Measurements from ENCODE around the gene AIRE.

Gene AIRE

GRCh38 chr21:44321846-44322450 is 36.3 kb downstream of the AIRE start:
- no peak overlapping the region for H3K27ac ChIP-seq
- no peak for DNase-seq (ENCODE audit: low read depth, low spot score)

- DNase-seq (ENCODE audit: low read depth, low spot score), result no peak
- H3K27ac ChIP-seq, result no peak overlapping the region
Measured at GRCh38 chr21:44322621-44323325, 37.1 kb downstream of the AIRE start.

GRCh38 chr21:44323591-44323990 is 37.9 kb downstream of the AIRE start:
- H3K27ac ChIP-seq, result no peak overlapping the region
- DNase-seq (ENCODE audit: low read depth, low spot score), result no peak

GRCh38 chr21:44324106-44324853 is 38.6 kb downstream of the AIRE start:
- H3K27ac ChIP-seq, result no peak overlapping the region
- DNase-seq (ENCODE audit: low read depth, low spot score), result no peak

- DNase-seq (ENCODE audit: low read depth, low spot score), result no peak
- H3K27ac ChIP-seq, result no peak overlapping the region
Measured at GRCh38 chr21:44324854-44325107, 39.1 kb downstream of the AIRE start.

- DNase-seq (ENCODE audit: low read depth, low spot score), result no peak
- no peak overlapping the region for H3K27ac ChIP-seq
Measured at GRCh38 chr21:44325386-44326271, 40.0 kb downstream of the AIRE start.

GRCh38 chr21:44326272-44326647 is 40.6 kb downstream of the AIRE start:
- H3K27ac ChIP-seq, result no peak overlapping the region
- no peak for DNase-seq (ENCODE audit: low read depth, low spot score)

- DNase-seq (ENCODE audit: low read depth, low spot score), result no peak
Measured at GRCh38 chr21:44326716-44327602, 41.3 kb downstream of the AIRE start.

GRCh38 chr21:44327603-44327974 is 41.9 kb downstream of the AIRE start:
- no peak overlapping the region for H3K27ac ChIP-seq
- no peak for DNase-seq (ENCODE audit: low read depth, low spot score)

More at GRCh38 chr21:44326716-44327602, 41.3 kb downstream of the AIRE start:
- H3K27ac ChIP-seq, result no peak overlapping the region

GRCh38 chr21:44328242-44328895 is 42.7 kb downstream of the AIRE start:
- no peak for DNase-seq (ENCODE audit: low read depth, low spot score)
- H3K27ac ChIP-seq, result no peak overlapping the region

GRCh38 chr21:44329086-44329889 is 43.6 kb downstream of the AIRE start:
- no peak for DNase-seq (ENCODE audit: low read depth, low spot score)
- no peak overlapping the region for H3K27ac ChIP-seq

GRCh38 chr21:44329971-44330681 is 44.5 kb downstream of the AIRE start:
- no peak for DNase-seq (ENCODE audit: low read depth, low spot score)
- no peak overlapping the region for H3K27ac ChIP-seq

- DNase-seq (ENCODE audit: low read depth, low spot score), result no peak
- no peak overlapping the region for H3K27ac ChIP-seq
Measured at GRCh38 chr21:44330698-44331097, 45.0 kb downstream of the AIRE start.

GRCh38 chr21:44331209-44331608 is 45.5 kb downstream of the AIRE start:
- H3K27ac ChIP-seq, result no peak overlapping the region
- DNase-seq (ENCODE audit: low read depth, low spot score), result no peak

- no peak for DNase-seq (ENCODE audit: low read depth, low spot score)
- H3K27ac ChIP-seq, result no peak overlapping the region
Measured at GRCh38 chr21:44331650-44332307, 46.1 kb downstream of the AIRE start.

GRCh38 chr21:44332383-44332782 is 46.7 kb downstream of the AIRE start:
- H3K27ac ChIP-seq, result no peak overlapping the region

GRCh38 chr21:44332965-44333364 is 47.3 kb downstream of the AIRE start:
- no peak overlapping the region for H3K27ac ChIP-seq
- no peak for DNase-seq (ENCODE audit: low read depth, low spot score)

More at GRCh38 chr21:44332383-44332782, 46.7 kb downstream of the AIRE start:
- DNase-seq (ENCODE audit: low read depth, low spot score), result no peak
